Endodermal cell (in vitro differentiated cells): Measurements from ENCODE around the gene GPR155. TPM values are rescaled to one million over a fixed set of nuclear protein-coding genes. Genes with fewer than 3 reads are reported as not detected.

ENCODE experiments used
- DNase-seq: peaks from one replicate; pipeline ENCODE4 v3.0.0-alpha.2; 2017
- H3K27ac ChIP-seq: 2 replicates; pipeline ENCODE4 v1.5.1; 2013; ENCODE audit warnings: mild to moderate bottlenecking, low read depth, low read length, moderate library complexity
- H3K27me3 ChIP-seq: 2 replicates; pipeline ENCODE4 v1.6.1; 2013; ENCODE audit warnings: mild to moderate bottlenecking, low read length, moderate library complexity; ENCODE audit not compliant: insufficient read depth, control insufficient read depth, poor library complexity, severe bottlenecking
- H3K36me3 ChIP-seq: 2 replicates; pipeline ENCODE4 v1.7.0; 2013; ENCODE audit warnings: mild to moderate bottlenecking, low read length, moderate library complexity; ENCODE audit not compliant: control insufficient read depth, insufficient read depth
- H3K4me1 ChIP-seq: one replicate; pipeline ENCODE4 v1.7.0; 2013; ENCODE audit warnings: low read length; ENCODE audit not compliant: control insufficient read depth, insufficient read depth
- H3K4me3 ChIP-seq: 2 replicates; pipeline ENCODE4 v1.5.1; 2013; ENCODE audit warnings: mild to moderate bottlenecking, low read length, moderate library complexity
- H3K9ac ChIP-seq: 2 replicates; pipeline ENCODE4 v1.6.1; 2013; ENCODE audit warnings: mild to moderate bottlenecking, low read length, moderate library complexity; ENCODE audit not compliant: poor library complexity, severe bottlenecking; ENCODE audit errors: extremely low read depth
- H3K9me3 ChIP-seq: 2 replicates; pipeline ENCODE4 v1.6.1; 2013; ENCODE audit warnings: mild to moderate bottlenecking, low read length, moderate library complexity; ENCODE audit not compliant: control insufficient read depth
- H3K27ac Mint-ChIP-seq: 2 replicates; pipeline ENCODE4 v1.8.0; 2020; ENCODE audit warnings: mixed read lengths
- H3K27me3 Mint-ChIP-seq: 2 replicates; pipeline ENCODE4 v1.8.0; 2021; ENCODE audit warnings: mild to moderate bottlenecking, mixed read lengths; ENCODE audit not compliant: insufficient read depth
- H3K36me3 Mint-ChIP-seq: 2 replicates; pipeline ENCODE4 v1.8.0; 2020; ENCODE audit warnings: low read depth, mixed read lengths
- H3K4me1 Mint-ChIP-seq: 2 replicates; pipeline ENCODE4 v1.8.0; 2020; ENCODE audit warnings: mixed read lengths
- H3K4me3 Mint-ChIP-seq: 2 replicates; pipeline ENCODE4 v1.8.0; 2020; ENCODE audit warnings: mild to moderate bottlenecking, moderate library complexity, mixed read lengths
- H3K9me3 Mint-ChIP-seq: 2 replicates; pipeline ENCODE4 v1.8.0; 2020; ENCODE audit warnings: mild to moderate bottlenecking, mixed read lengths
- WGBS, 2 experiments: methylation state at CpG; one replicate each; pipeline versions ENCODE4 v1.1.5 to v1.1.7; 2013; ENCODE audit warnings: missing lambda C conversion rate in 2 of 2, mixed read lengths in 1 of 2; ENCODE audit not compliant: insufficient coverage in 1 of 2, insufficient read length in 1 of 2; 5-methylcytosine and 5-hydroxymethylcytosine counted together
- total RNA-seq, 2 donors: library from RNA; stranded (reverse); fragmentation: NEBNext Ultra II Directional in 1 of 2; extraction: Animal tissue kit (Norgen Biotek cat#: 25700) in 1 of 2; gene quantifications; 2 replicates in 1 of 2; 3 replicates in 1 of 2; pipeline ENCODE4 v1.2.1, GENCODE V29; 2021
- TF ChIP-seq, protein P1 (sequence below): fragments of 200-600 bp; sonication (generic); conservative IDR thresholded peaks from 2 replicates; pipeline ENCODE4 v1.5.0; 2021; ENCODE audit warnings: antibody characterized with exemption, mild to moderate bottlenecking

Gene GPR155
- total RNA-seq, 2 donors from 2014 or later = 0.22 to 0.88 TPM

DNA sequence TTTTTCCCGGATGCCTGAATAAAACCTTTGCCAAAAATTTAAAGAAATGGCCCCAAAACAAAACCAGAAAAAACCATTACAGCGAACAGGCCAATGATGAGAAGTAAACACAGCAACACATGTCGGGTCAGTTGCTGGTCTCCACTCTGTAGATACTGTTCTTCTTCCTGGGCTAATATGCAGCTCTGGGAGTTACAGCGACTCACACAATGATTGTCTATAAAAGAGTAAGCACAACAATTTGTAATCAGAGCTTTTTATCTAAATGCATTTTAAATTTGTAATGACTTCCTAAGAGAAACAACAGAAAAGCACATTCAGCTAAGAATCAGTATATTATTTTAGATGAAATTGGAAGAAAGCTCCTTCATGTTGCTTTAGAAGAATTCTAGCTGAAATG lies 40.3 kb downstream of the GPR155 start:
- H3K36me3 Mint-ChIP-seq = no peaks in the 10 kb centered on the region
- no peaks in the 10 kb centered on the region for H3K36me3 ChIP-seq
- no peak overlapping the region for H3K27ac ChIP-seq
- no peaks in the 10 kb centered on the region for H3K4me1 ChIP-seq
- H3K9me3 ChIP-seq = no peaks in the 10 kb centered on the region
- no peaks in the 10 kb centered on the region for H3K27me3 Mint-ChIP-seq
- TF ChIP-seq, protein P1, sequence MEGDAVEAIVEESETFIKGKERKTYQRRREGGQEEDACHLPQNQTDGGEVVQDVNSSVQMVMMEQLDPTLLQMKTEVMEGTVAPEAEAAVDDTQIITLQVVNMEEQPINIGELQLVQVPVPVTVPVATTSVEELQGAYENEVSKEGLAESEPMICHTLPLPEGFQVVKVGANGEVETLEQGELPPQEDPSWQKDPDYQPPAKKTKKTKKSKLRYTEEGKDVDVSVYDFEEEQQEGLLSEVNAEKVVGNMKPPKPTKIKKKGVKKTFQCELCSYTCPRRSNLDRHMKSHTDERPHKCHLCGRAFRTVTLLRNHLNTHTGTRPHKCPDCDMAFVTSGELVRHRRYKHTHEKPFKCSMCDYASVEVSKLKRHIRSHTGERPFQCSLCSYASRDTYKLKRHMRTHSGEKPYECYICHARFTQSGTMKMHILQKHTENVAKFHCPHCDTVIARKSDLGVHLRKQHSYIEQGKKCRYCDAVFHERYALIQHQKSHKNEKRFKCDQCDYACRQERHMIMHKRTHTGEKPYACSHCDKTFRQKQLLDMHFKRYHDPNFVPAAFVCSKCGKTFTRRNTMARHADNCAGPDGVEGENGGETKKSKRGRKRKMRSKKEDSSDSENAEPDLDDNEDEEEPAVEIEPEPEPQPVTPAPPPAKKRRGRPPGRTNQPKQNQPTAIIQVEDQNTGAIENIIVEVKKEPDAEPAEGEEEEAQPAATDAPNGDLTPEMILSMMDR = no peak
- H3K4me3 Mint-ChIP-seq = no peak overlapping the region
- WGBS, 2 experiments = 94 to 97% methylated on average over 2 to 4 of the region's 4 CpGs
- H3K9ac ChIP-seq = no peak overlapping the region
- H3K4me3 ChIP-seq = no peak overlapping the region
- H3K27me3 ChIP-seq = no peaks in the 10 kb centered on the region
- H3K27ac Mint-ChIP-seq = no peak overlapping the region
- no peak for DNase-seq
- H3K9me3 Mint-ChIP-seq = no peaks in the 10 kb centered on the region
- peaks cover 9% of the 10 kb centered on the region for H3K4me1 Mint-ChIP-seq

DNA sequence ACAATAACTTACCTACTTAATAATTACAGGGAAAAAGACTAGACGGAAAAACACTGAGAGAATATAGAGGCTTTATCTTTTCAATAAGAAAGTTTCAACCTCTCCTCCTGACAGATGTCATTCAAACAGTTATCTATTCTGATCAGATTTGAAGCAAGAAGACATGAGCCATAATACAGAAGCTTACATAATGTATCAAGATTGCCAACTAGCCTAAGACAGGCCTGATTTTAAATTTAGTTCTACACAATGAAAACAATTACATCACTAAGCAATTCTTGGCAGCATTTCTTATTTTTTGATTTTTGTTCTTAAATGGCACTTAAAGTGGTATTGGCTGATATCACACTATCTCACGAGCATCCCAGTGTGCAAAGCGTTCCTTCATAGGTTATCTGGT lies 41.6 kb downstream of the GPR155 start:
- H3K9me3 ChIP-seq = no peaks in the 10 kb centered on the region
- no peak overlapping the region for H3K4me3 Mint-ChIP-seq
- WGBS, 2 experiments = 89 to 100% methylated on average over 1 to 3 of the region's 3 CpGs
- H3K4me3 ChIP-seq = no peak overlapping the region
- H3K27me3 Mint-ChIP-seq = no peaks in the 10 kb centered on the region
- no peaks in the 10 kb centered on the region for H3K36me3 ChIP-seq
- peaks cover 9% of the 10 kb centered on the region for H3K4me1 Mint-ChIP-seq
- no peaks in the 10 kb centered on the region for H3K4me1 ChIP-seq
- no peaks in the 10 kb centered on the region for H3K36me3 Mint-ChIP-seq
- H3K9me3 Mint-ChIP-seq = no peaks in the 10 kb centered on the region
- H3K27ac ChIP-seq = no peak overlapping the region
- no peak for DNase-seq
- H3K27me3 ChIP-seq = no peaks in the 10 kb centered on the region
- H3K9ac ChIP-seq = no peak overlapping the region
- TF ChIP-seq, protein P1 = no peak
- H3K27ac Mint-ChIP-seq = no peak overlapping the region

DNA sequence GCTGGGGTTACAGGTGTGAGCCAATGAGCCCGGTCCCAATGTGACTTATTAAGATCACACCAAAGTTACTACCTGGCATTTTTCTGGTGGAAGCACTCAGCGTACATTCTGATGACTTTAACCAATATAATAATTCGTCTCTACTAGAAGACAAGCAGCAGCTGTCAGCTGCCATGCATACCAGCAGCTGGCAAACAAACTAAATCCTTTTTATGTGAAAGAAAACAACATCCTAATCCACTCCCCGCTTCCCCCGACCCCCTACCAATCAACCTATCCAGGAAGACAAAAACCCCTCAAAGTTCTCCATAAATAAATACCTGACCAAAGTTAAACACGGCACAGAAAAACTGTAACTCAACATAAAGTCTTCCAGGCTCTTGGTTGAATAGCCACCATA lies 42.1 kb downstream of the GPR155 start:
- TF ChIP-seq, protein P1 = no peak
- no peak for DNase-seq
- Histone ChIP-seq H3K4me1 (no peaks in the 10 kb centered on the region), H3K9me3 (no peaks in the 10 kb centered on the region), H3K27ac (no peak overlapping the region), H3K36me3 (no peaks in the 10 kb centered on the region), H3K9ac (no peak overlapping the region), H3K27me3 (no peaks in the 10 kb centered on the region), H3K4me3 (no peak overlapping the region)
- peaks cover 9% of the 10 kb centered on the region for H3K4me1 Mint-ChIP-seq
- H3K9me3 Mint-ChIP-seq = no peaks in the 10 kb centered on the region
- no peak overlapping the region for H3K27ac Mint-ChIP-seq
- H3K36me3 Mint-ChIP-seq = no peaks in the 10 kb centered on the region
- 75 to 88% methylated on average over 3 to 6 of the region's 6 CpGs for WGBS, 2 experiments
- H3K4me3 Mint-ChIP-seq = no peak overlapping the region
- no peaks in the 10 kb centered on the region for H3K27me3 Mint-ChIP-seq
